Chondrocyte (in vitro differentiated cells): ENCODE measurements around the gene SLC51A. TPM values are rescaled to one million over a fixed set of nuclear protein-coding genes. Genes with fewer than 3 reads are reported as not detected.

Experiments
- DNase-seq: peaks from one replicate; pipeline ENCODE4 v3.0.0; 2021; ENCODE audit warnings: mixed read lengths, low spot score
- H3K27ac Mint-ChIP-seq: one replicate; pipeline ENCODE4 v1.8.0; 2021; ENCODE audit warnings: mild to moderate bottlenecking, moderate library complexity, mixed read lengths; ENCODE audit not compliant: unreplicated experiment
- H3K27me3 Mint-ChIP-seq: 2 replicates; pipeline ENCODE4 v1.8.0; 2021; ENCODE audit warnings: low read depth, mixed read lengths
- H3K36me3 Mint-ChIP-seq: 2 replicates; pipeline ENCODE4 v1.8.0; 2021; ENCODE audit warnings: low read depth, mixed read lengths
- H3K4me1 Mint-ChIP-seq: 2 replicates; pipeline ENCODE4 v1.8.0; 2021; ENCODE audit warnings: low read depth, mild to moderate bottlenecking, mixed read lengths
- H3K4me3 Mint-ChIP-seq: one replicate; pipeline ENCODE4 v1.8.0; 2021; ENCODE audit warnings: mild to moderate bottlenecking, moderate library complexity, mixed read lengths; ENCODE audit not compliant: unreplicated experiment
- H3K9me3 Mint-ChIP-seq: 2 replicates; pipeline ENCODE4 v1.8.0; 2021; ENCODE audit warnings: low read depth, mixed read lengths
- total RNA-seq: library from RNA; stranded (reverse); gene quantifications from 3 replicates; pipeline ENCODE4 v1.2.1, GENCODE V29; 2021
- TF ChIP-seq, protein P1 (sequence below): fragments of 200-600 bp; sonication (generic); IDR thresholded peaks from 2 replicates; pipeline ENCODE4 v1.5.0; 2021; ENCODE audit warnings: antibody characterized with exemption, mild to moderate bottlenecking, moderate library complexity

The SLC51A gene
- total RNA-seq, 1 donor from 2014 or later, result not detected

DNA sequence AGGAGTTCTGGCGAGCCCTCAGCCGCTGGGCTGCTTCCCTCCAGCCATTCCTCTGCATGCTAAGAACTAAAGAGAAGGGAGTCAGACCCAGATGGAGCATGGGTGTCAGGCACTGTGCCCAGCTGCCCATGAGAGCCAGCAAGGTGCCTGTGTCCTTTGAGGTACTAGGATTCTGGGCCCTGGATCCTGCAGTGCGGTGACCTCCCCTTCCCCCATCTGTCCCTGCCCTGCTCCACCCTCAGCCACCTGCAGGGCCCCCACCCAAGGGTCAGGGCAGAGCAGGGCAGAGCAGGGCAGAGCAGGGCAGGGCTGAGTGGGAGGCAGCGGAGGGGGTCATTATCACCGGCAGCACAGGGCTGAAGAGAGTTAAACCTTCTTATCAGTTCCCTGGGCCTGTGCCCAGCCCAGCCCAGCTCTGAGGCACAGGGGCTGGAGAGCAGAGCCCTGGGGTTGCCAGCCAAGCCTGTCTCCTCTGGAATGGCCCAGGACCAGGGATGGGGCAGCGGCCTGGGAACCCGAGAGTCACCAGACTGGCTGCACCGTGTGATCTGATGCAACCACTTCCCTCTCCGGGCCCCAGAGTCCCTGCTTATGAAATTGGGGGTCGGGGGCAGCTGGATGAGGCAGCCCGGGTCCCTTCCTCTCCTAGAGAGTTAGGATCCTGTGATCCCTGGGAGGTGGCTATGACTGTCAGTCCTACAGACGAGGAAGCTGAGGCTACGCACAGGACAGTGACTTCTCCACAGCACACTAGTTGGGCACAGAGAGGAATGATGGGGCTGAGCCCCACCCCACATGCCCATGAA is 22.4 kb upstream of the SLC51A start:
- Mint-ChIP-seq H3K9me3 (no peaks in the 10 kb centered on the region), H3K36me3 (no peaks in the 10 kb centered on the region), H3K27me3 (no peaks in the 10 kb centered on the region), H3K4me3 (no peak overlapping the region), H3K4me1 (no peaks in the 10 kb centered on the region), H3K27ac (no peak overlapping the region)
- no peak for DNase-seq
- TF ChIP-seq, protein P1, sequence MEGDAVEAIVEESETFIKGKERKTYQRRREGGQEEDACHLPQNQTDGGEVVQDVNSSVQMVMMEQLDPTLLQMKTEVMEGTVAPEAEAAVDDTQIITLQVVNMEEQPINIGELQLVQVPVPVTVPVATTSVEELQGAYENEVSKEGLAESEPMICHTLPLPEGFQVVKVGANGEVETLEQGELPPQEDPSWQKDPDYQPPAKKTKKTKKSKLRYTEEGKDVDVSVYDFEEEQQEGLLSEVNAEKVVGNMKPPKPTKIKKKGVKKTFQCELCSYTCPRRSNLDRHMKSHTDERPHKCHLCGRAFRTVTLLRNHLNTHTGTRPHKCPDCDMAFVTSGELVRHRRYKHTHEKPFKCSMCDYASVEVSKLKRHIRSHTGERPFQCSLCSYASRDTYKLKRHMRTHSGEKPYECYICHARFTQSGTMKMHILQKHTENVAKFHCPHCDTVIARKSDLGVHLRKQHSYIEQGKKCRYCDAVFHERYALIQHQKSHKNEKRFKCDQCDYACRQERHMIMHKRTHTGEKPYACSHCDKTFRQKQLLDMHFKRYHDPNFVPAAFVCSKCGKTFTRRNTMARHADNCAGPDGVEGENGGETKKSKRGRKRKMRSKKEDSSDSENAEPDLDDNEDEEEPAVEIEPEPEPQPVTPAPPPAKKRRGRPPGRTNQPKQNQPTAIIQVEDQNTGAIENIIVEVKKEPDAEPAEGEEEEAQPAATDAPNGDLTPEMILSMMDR, result no peak

DNA sequence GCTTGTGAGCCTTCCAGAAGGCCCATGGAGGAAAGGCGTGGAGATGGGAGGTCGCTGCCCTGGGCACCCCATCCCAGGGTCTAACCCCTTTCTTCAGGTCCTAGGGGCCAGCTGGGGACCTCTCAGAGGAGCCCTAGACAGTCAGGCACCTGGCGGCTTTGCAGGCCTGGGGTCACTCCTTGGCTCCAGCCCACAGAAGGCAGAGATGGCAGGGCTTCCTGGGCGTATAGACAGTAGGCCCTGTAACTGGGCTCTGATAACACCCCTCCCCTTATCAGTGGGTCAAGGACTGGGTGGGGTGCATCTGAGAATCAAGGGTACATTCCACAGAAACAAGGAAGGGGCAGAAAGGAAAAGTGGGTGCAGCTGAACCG is 21.8 kb upstream of the SLC51A start:
- Mint-ChIP-seq H3K27me3 (no peaks in the 10 kb centered on the region), H3K4me3 (no peak overlapping the region), H3K27ac (no peak overlapping the region), H3K36me3 (no peaks in the 10 kb centered on the region), H3K9me3 (no peaks in the 10 kb centered on the region), H3K4me1 (no peaks in the 10 kb centered on the region)
- TF ChIP-seq, protein P1, result no peak
- DNase-seq, result no peak

DNA sequence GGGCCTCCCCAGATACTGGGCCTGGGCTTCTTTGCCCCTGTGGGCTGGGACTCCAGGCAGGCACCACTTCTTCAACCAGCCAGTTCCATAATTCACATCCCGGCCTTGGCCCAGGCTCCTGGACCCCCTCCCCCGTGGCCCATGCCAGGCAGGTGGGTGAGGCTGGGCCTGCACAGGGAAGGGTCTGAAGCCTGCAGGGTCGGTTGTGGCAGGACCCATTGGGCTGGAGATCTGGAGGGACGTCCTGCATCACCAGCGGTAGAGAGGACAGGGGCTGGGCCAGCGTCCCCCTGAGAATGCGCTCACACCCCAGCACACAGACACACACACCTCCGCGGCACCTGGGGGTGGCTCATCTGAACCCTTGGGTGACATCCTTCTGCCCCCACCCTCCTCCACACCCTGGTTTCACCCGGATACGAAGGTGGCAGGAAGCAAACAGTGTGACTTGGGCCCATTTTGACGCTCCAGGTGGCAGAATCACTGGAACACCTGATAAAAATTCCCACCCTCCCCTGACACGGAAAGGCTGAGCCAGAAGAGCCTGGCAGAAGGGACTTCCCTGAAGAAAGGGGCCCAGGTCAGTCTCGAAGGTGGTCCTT is 20.6 kb upstream of the SLC51A start:
- Mint-ChIP-seq H3K4me1 (no peaks in the 10 kb centered on the region), H3K9me3 (no peaks in the 10 kb centered on the region), H3K27ac (no peak overlapping the region), H3K36me3 (no peaks in the 10 kb centered on the region), H3K27me3 (no peaks in the 10 kb centered on the region), H3K4me3 (no peak overlapping the region)
- no peak for DNase-seq
- TF ChIP-seq, protein P1, result no peak

DNA sequence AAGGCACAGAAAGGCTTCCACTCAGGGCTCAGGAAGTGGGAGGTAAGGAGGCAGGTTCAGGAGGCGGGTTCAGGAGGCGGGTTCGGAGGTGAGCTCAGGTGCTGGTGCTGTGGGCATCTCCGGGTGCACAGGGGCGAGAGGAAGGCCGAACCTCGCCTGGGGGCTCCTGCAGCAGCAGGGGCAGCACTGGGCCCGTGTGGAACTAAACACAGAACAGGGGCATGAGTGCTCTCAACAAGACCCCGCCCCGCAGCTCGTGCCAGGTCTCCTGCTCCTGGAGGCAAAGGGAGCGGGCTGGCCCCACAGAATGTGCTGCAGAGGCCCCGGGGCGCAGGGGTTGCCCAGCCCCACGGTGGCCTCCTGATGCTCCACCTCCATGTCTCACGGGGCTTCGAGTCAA is 18.8 kb upstream of the SLC51A start:
- TF ChIP-seq, protein P1, result no peak
- Mint-ChIP-seq H3K27ac (no peak overlapping the region), H3K36me3 (no peaks in the 10 kb centered on the region), H3K4me3 (no peak overlapping the region), H3K9me3 (no peaks in the 10 kb centered on the region), H3K4me1 (peaks cover 1% of the 10 kb centered on the region), H3K27me3 (peaks cover under 1% of the 10 kb centered on the region)
- DNase-seq, result no peak

GRCh38 chr3:196198081-196198675 is 18.2 kb upstream of the SLC51A start:
- DNase-seq, result no peak
- no peaks in the 10 kb centered on the region for H3K36me3 Mint-ChIP-seq
- H3K27me3 Mint-ChIP-seq, result peaks cover 2% of the 10 kb centered on the region
- TF ChIP-seq, protein P1, result no peak
- no peaks in the 10 kb centered on the region for H3K9me3 Mint-ChIP-seq
- H3K4me3 Mint-ChIP-seq, result no peak overlapping the region
- no peak overlapping the region for H3K27ac Mint-ChIP-seq
- peaks cover 4% of the 10 kb centered on the region for H3K4me1 Mint-ChIP-seq
